ENCODE data around the gene F5.

Gene F5

GRCh38 chr1:169523904-169524303 lies 62.4 kb downstream of the F5 start:
- Histone ChIP-seq H3K9me3 (no peaks in the 10 kb centered on the region), H3K27ac (no peak overlapping the region), H3K4me3 (no peak overlapping the region), H3K36me3 (no peaks in the 10 kb centered on the region), H3K4me1 (peaks cover 0 to 7% (median 0%) of the 10 kb centered on the region in 4 donors), H3K27me3 (no peaks in the 10 kb centered on the region)
- intact Hi-C loops (cut with DNase I; ENCODE audit: low total_unique reads), result no loop called here
- no peak for DNase-seq
- no peak for TF ChIP-seq CTCF (IDR thresholded peaks at IDR 0.05)

- Histone ChIP-seq H3K36me3 (no peaks in the 10 kb centered on the region), H3K4me1 (no peaks in the 10 kb centered on the region), H3K27me3 (no peaks in the 10 kb centered on the region), H3K27ac (no peak overlapping the region), H3K9me3 (no peaks in the 10 kb centered on the region), H3K4me3 (no peak overlapping the region)
- no peak for DNase-seq
- intact Hi-C loops (cut with DNase I; ENCODE audit: low total_unique reads), result no loop called here
- no peak for TF ChIP-seq CTCF (IDR thresholded peaks at IDR 0.05)
These were observed 65.1 kb downstream of the F5 start for GRCh38 chr1:169521226-169521625.

GRCh38 chr1:169517558-169518186 lies 68.6 kb downstream of the F5 start:
- Histone ChIP-seq H3K4me3 (no peak overlapping the region), H3K36me3 (no peaks in the 10 kb centered on the region), H3K4me1 (peaks cover 0 to 9% (median 1%) of the 10 kb centered on the region in 4 donors), H3K27ac (no peak overlapping the region), H3K27me3 (no peaks in the 10 kb centered on the region), H3K9me3 (no peaks in the 10 kb centered on the region)
- no peak for DNase-seq
- TF ChIP-seq CTCF (IDR thresholded peaks at IDR 0.05), result no peak
- intact Hi-C loops (cut with DNase I; ENCODE audit: low total_unique reads), result no loop called here

GRCh38 chr1:169515641-169516040 lies 70.6 kb downstream of the F5 start:
- no peaks in the 10 kb centered on the region for H3K9me3 ChIP-seq
- DNase-seq, result no peak
- no peaks in the 10 kb centered on the region for H3K36me3 ChIP-seq
- H3K27ac ChIP-seq, result no peak overlapping the region
- peaks cover 0 to 23% (median 8%) of the 10 kb centered on the region in 4 donors for H3K4me1 ChIP-seq
- H3K4me3 ChIP-seq, result no peak overlapping the region
- H3K27me3 ChIP-seq, result no peaks in the 10 kb centered on the region
- intact Hi-C loops (cut with DNase I; ENCODE audit: low total_unique reads), result no loop called here
- TF ChIP-seq CTCF (IDR thresholded peaks at IDR 0.05), result no peak

- TF ChIP-seq CTCF (IDR thresholded peaks at IDR 0.05), result no peak
- H3K36me3 ChIP-seq, result no peaks in the 10 kb centered on the region
- intact Hi-C loops (cut with DNase I; ENCODE audit: low total_unique reads), result no loop called here
- peaks cover 0 to 27% (median 9%) of the 10 kb centered on the region in 4 donors for H3K4me1 ChIP-seq
- DNase-seq, result no peak
- H3K27ac ChIP-seq, result no peak overlapping the region
- no peak overlapping the region for H3K4me3 ChIP-seq
- H3K9me3 ChIP-seq, result no peaks in the 10 kb centered on the region
- H3K27me3 ChIP-seq, result no peaks in the 10 kb centered on the region
These were observed 71.6 kb downstream of the F5 start for GRCh38 chr1:169514566-169515270.

Measured in tibial artery (tissue), 4 donors.